Transverse colon (tissue), 4 donors: ENCODE data around the gene STAC2. TPM values are rescaled to one million over a fixed set of nuclear protein-coding genes. Genes with fewer than 3 reads are reported as not detected.

Source experiments
- DNase-seq: peaks from one replicate; pipeline ENCODE4 v3.0.0-alpha.2; 2019
- H3K27ac ChIP-seq, 4 donors: fragments of 200-600 bp; sonication (generic); 2 replicates each; pipeline ENCODE4 v1.5.1; 2016 to 2018; ENCODE audit warnings: inconsistent platforms in 4 of 4
- H3K27me3 ChIP-seq: fragments of 200-600 bp; sonication (generic); 2 replicates; pipeline ENCODE4 v1.5.1; 2017; ENCODE audit warnings: inconsistent platforms
- H3K36me3 ChIP-seq, 4 donors: fragments of 200-600 bp; sonication (generic); 2 replicates each; pipeline ENCODE4 v1.5.1; 2017 to 2019; ENCODE audit warnings: inconsistent platforms in 4 of 4
- H3K4me1 ChIP-seq, 4 donors: fragments of 200-600 bp; sonication (generic); 2 replicates each; pipeline ENCODE4 v1.5.1; 2017 to 2020; ENCODE audit warnings: inconsistent platforms in 4 of 4
- H3K4me3 ChIP-seq, 4 donors: fragments of 200-600 bp; sonication (generic); 1 replicate in 1 of 4; 2 replicates in 3 of 4; pipeline versions ENCODE4 v1.5.1 to v1.6.1; 2017 to 2019; ENCODE audit warnings: inconsistent platforms in 4 of 4
- H3K9me3 ChIP-seq, 2 donors: fragments of 200-600 bp; sonication (generic); 2 replicates each; pipeline ENCODE4 v1.5.1; 2017 to 2019; ENCODE audit warnings: inconsistent platforms in 2 of 2
- CTCF ChIP-seq, 5 experiments: fragments of 200-600 bp in 3 of 5; fragments of 450-650 bp in 2 of 5; sonication (generic) in 3 of 5; IDR thresholded peaks; 1 replicate in 2 of 5; 2 replicates in 3 of 5; pipeline ENCODE4 v1.5.1; 2016 to 2017; ENCODE audit warnings: antibody characterized with exemption in 5 of 5, inconsistent platforms in 3 of 5, mild to moderate bottlenecking in 2 of 5, moderate library complexity in 1 of 5
- EP300 ChIP-seq: sonication (generic); formaldehyde crosslinking; IDR thresholded peaks from one replicate; pipeline ENCODE4 v1.6.1; 2017; ENCODE audit warnings: antibody characterized with exemption, low read depth
- POLR2A ChIP-seq: fragments of 450-650 bp; IDR thresholded peaks from one replicate; pipeline ENCODE4 v1.6.1; 2016; ENCODE audit warnings: antibody characterized with exemption, mild to moderate bottlenecking, moderate library complexity
- POLR2AphosphoS5 ChIP-seq, 3 donors: sonication (generic); formaldehyde crosslinking; IDR thresholded peaks; one replicate each; pipeline ENCODE4 v1.6.1; 2016; ENCODE audit warnings: antibody characterized with exemption in 3 of 3
- WGBS, 2 donors: methylation state at CpG; one replicate each; pipeline ENCODE4 v1.1.5; 2018; ENCODE audit warnings: low coverage in 1 of 2; 5-methylcytosine and 5-hydroxymethylcytosine counted together
- in situ Hi-C, 4 donors: fragments of 200-750 bp; cut with MboI; loops; one replicate each; pipeline versions ENCODE4 v1.15.0 to v1.15.1; 2017; ENCODE audit warnings: low sequenced_read_pairs in 3 of 4, low pct_ligation_motif_present in 1 of 4, low pct_unique_long_range_greater_than_20kb in 1 of 4
- intact Hi-C: fragments of 100-400 bp; cut with DNase I; formaldehyde crosslinking; loops from one replicate; pipeline ENCODE4 v1.15.1; 2023; ENCODE audit warnings: low total_unique reads
- total RNA-seq, 4 donors: library from RNA; depleted of rRNA; stranded (reverse); fragments of >200 nt; gene quantifications; one replicate each; pipeline ENCODE4 v1.1.0, GENCODE V29; 2016

STAC2 gene
- total RNA-seq, 4 donors from 2014 or later: not detected

- H3K36me3 ChIP-seq: no peaks in the 10 kb centered on the region
- DNase-seq: no peak
- no peak overlapping the region for H3K27ac ChIP-seq
- WGBS, 2 donors: 74% methylated on average over 10 of the region's 10 CpGs; no CpG with 5 or more reads in 1 of the 2 donors
- no peaks in the 10 kb centered on the region for H3K9me3 ChIP-seq
- H3K4me1 ChIP-seq: peaks cover 0 to 19% (median 9%) of the 10 kb centered on the region in 4 donors
- in situ Hi-C loops (loop anchor here in 1 of 4 donors (10.0 kb wide), 1 partner anchor 59 kb away; no protein-coding TSS in a partner anchor), intact Hi-C loops (no loop called here)
- TF ChIP-seq POLR2A: no peak
- no peak for TF ChIP-seq POLR2AphosphoS5 (IDR thresholded peaks at IDR 0.05)
- no peak for TF ChIP-seq EP300
- TF ChIP-seq CTCF (IDR thresholded peaks at IDR 0.05): no peak
- H3K4me3 ChIP-seq: no peak overlapping the region
- no peaks in the 10 kb centered on the region for H3K27me3 ChIP-seq
Observed at GRCh38 chr17:39175695-39176093, 50.1 kb downstream of the STAC2 start.

GRCh38 chr17:39174920-39175694 lies 50.6 kb downstream of the STAC2 start:
- TF ChIP-seq CTCF (IDR thresholded peaks at IDR 0.05): peak; percentile 80 to 92 (median 85)
- TF ChIP-seq EP300: no peak
- H3K9me3 ChIP-seq: no peaks in the 10 kb centered on the region
- peak; percentile 78 for DNase-seq
- H3K27me3 ChIP-seq: no peaks in the 10 kb centered on the region
- H3K27ac ChIP-seq: no peak overlapping the region
- no peak overlapping the region for H3K4me3 ChIP-seq
- intact Hi-C loops: no loop called here
- WGBS, 2 donors: 58% methylated on average over 30 of the region's 35 CpGs; no CpG with 5 or more reads in 1 of the 2 donors
- no peaks in the 10 kb centered on the region for H3K36me3 ChIP-seq
- in situ Hi-C loops: loop anchor here in 2 of 4 donors (10.0 to 25.0 kb wide), 3 partner anchors 60 to 313 kb away; partner anchors contain the start of genes LASP1 (in 1 of the 2) and RPL23 (in 1 of the 2)
- H3K4me1 ChIP-seq: peaks cover 0 to 19% (median 9%) of the 10 kb centered on the region in 4 donors

GRCh38 chr17:39173526-39174274 lies 52.0 kb downstream of the STAC2 start:
- Histone ChIP-seq H3K9me3 (no peaks in the 10 kb centered on the region), H3K27ac (no peak overlapping the region), H3K4me3 (no peak overlapping the region), H3K27me3 (no peaks in the 10 kb centered on the region), H3K4me1 (peaks cover 0 to 17% (median 6%) of the 10 kb centered on the region in 4 donors), H3K36me3 (no peaks in the 10 kb centered on the region)
- intact Hi-C loops (no loop called here), in situ Hi-C loops (loop anchor here in 2 of 4 donors (10.0 to 25.0 kb wide), 3 partner anchors 61 to 311 kb away; partner anchors contain the start of genes LASP1 (in 1 of the 2) and RPL23 (in 1 of the 2))
- WGBS, 2 donors: 55 to 73% methylated on average over 2 to 10 of the region's 10 CpGs
- TF ChIP-seq POLR2A (no peak), EP300 (no peak), CTCF (IDR thresholded peaks at IDR 0.05) (no peak), POLR2AphosphoS5 (IDR thresholded peaks at IDR 0.05) (no peak)
- DNase-seq: no peak

- intact Hi-C loops: no loop called here
- H3K36me3 ChIP-seq: no peaks in the 10 kb centered on the region
- peaks cover 0 to 11% (median 3%) of the 10 kb centered on the region in 4 donors for H3K4me1 ChIP-seq
- H3K27ac ChIP-seq: no peak overlapping the region
- no peak for DNase-seq
- peaks cover 0 to 3% of the 10 kb centered on the region in 2 donors for H3K9me3 ChIP-seq
- in situ Hi-C loops: loop anchor here in 2 of 4 donors (10.0 to 25.0 kb wide), 3 partner anchors 62 to 311 kb away; partner anchors contain the start of genes LASP1 (in 1 of the 2) and RPL23 (in 1 of the 2)
- no peaks in the 10 kb centered on the region for H3K27me3 ChIP-seq
- WGBS, 2 donors: 64 to 83% methylated on average over 4 to 5 of the region's 5 CpGs
- H3K4me3 ChIP-seq: no peak overlapping the region
- TF ChIP-seq CTCF (IDR thresholded peaks at IDR 0.05) (no peak), POLR2AphosphoS5 (IDR thresholded peaks at IDR 0.05) (no peak), POLR2A (no peak), EP300 (no peak)
Observed at GRCh38 chr17:39173080-39173479, 52.7 kb downstream of the STAC2 start.
